GM23338 (cell line): ENCODE results near the gene CBY1. TPM values are rescaled to one million over a fixed set of nuclear protein-coding genes. Genes with fewer than 3 reads are reported as not detected.

Experiments used
- ATAC-seq: fragments of 200-7000 bp; cut with Tn5 transposase; 3 replicates; pipeline ENCODE4 v1.9.1; 2020
- DNase-seq: peaks from one replicate; pipeline ENCODE4 v3.0.0-alpha.2; 2015; ENCODE audit warnings: low spot score
- H2AFZ ChIP-seq: fragments of 200-600 bp; sonication (generic); 2 replicates; pipeline ENCODE4 v1.8.0; 2016; ENCODE audit warnings: antibody characterized with exemption, mild to moderate bottlenecking, moderate library complexity
- H3F3A ChIP-seq: fragments of 200-600 bp; sonication (generic); replicated peaks from 2 replicates; pipeline ENCODE4 v1.8.0; 2017; ENCODE audit warnings: antibody characterized with exemption, mixed run types, low read depth
- H3K27ac ChIP-seq: fragments of 200-600 bp; sonication (generic); 2 replicates; pipeline ENCODE4 v1.6.1; 2016; ENCODE audit warnings: low read depth
- H3K27me3 ChIP-seq: fragments of 200-600 bp; sonication (generic); 2 replicates; pipeline ENCODE4 v1.8.0; 2016; ENCODE audit warnings: mild to moderate bottlenecking, mixed run types, moderate library complexity; ENCODE audit not compliant: insufficient read depth
- H3K36me3 ChIP-seq: fragments of 200-600 bp; sonication (generic); 2 replicates; pipeline ENCODE4 v1.8.0; 2016; ENCODE audit warnings: mild to moderate bottlenecking; ENCODE audit not compliant: insufficient read depth
- H3K4me1 ChIP-seq: fragments of 200-600 bp; sonication (generic); 2 replicates; pipeline ENCODE4 v1.8.0; 2016; ENCODE audit warnings: mild to moderate bottlenecking, moderate library complexity; ENCODE audit not compliant: insufficient read depth
- H3K4me2 ChIP-seq: fragments of 200-600 bp; sonication (generic); 2 replicates; pipeline ENCODE4 v1.7.1; 2017; ENCODE audit warnings: mixed run types
- H3K4me3 ChIP-seq: fragments of 200-600 bp; sonication (generic); 2 replicates; pipeline ENCODE4 v1.6.1; 2016; ENCODE audit warnings: mixed run types
- H3K79me2 ChIP-seq: fragments of 200-600 bp; sonication (generic); replicated peaks from 2 replicates; pipeline ENCODE4 v1.8.0; 2017; ENCODE audit warnings: mild to moderate bottlenecking; ENCODE audit not compliant: insufficient read depth
- H3K9me2 ChIP-seq: fragments of 200-600 bp; sonication (generic); 2 replicates; pipeline ENCODE4 v1.8.0; 2017; ENCODE audit not compliant: insufficient read depth
- H4K20me1 ChIP-seq: fragments of 200-600 bp; sonication (generic); replicated peaks from 2 replicates; pipeline ENCODE4 v1.8.0; 2017; ENCODE audit warnings: mild to moderate bottlenecking; ENCODE audit not compliant: insufficient read depth
- H3K27ac Mint-ChIP-seq: 2 replicates; pipeline ENCODE4 v1.8.0; 2020; ENCODE audit warnings: inconsistent platforms, mild to moderate bottlenecking, moderate library complexity, mixed read lengths
- H3K27me3 Mint-ChIP-seq: 3 replicates; pipeline ENCODE4 v1.8.0; 2022; ENCODE audit warnings: low read depth, mild to moderate bottlenecking, moderate library complexity, mixed read lengths, inconsistent platforms; ENCODE audit not compliant: insufficient read depth, poor library complexity
- H3K36me3 Mint-ChIP-seq: 3 replicates; pipeline ENCODE4 v1.8.0; 2021; ENCODE audit warnings: low read depth, mild to moderate bottlenecking, inconsistent platforms, moderate library complexity, mixed read lengths
- H3K4me1 Mint-ChIP-seq: 3 replicates; pipeline ENCODE4 v1.8.0; 2020; ENCODE audit warnings: mild to moderate bottlenecking, inconsistent platforms, mixed read lengths
- H3K4me3 Mint-ChIP-seq: 3 replicates; pipeline ENCODE4 v1.8.0; 2021; ENCODE audit warnings: moderate library complexity, mild to moderate bottlenecking, inconsistent platforms, mixed read lengths
- H3K9me3 Mint-ChIP-seq: 3 replicates; pipeline ENCODE4 v1.8.0; 2020; ENCODE audit warnings: moderate library complexity, mild to moderate bottlenecking, inconsistent platforms, mixed read lengths
- CREB1 ChIP-seq: fragments of 250-450 bp; sonication (Bioruptor Pico); IDR thresholded peaks from 2 replicates; pipeline ENCODE4 v1.5.0; 2020; ENCODE audit warnings: low read depth, mild to moderate bottlenecking, moderate library complexity
- EZH2 ChIP-seq: fragments of 200-600 bp; sonication (generic); IDR thresholded peaks from one replicate; pipeline ENCODE4 v1.8.0; 2017; ENCODE audit warnings: antibody characterized with exemption, mild to moderate bottlenecking, low read depth; ENCODE audit not compliant: unreplicated experiment
- EZH2phosphoT487 ChIP-seq: fragments of 200-600 bp; sonication (generic); IDR thresholded peaks from one replicate; pipeline ENCODE4 v1.8.1; 2018; ENCODE audit warnings: antibody characterized with exemption; ENCODE audit not compliant: unreplicated experiment
- JUNB ChIP-seq: IDR thresholded peaks from one replicate; pipeline ENCODE4 v1.6.1; 2016; ENCODE audit warnings: antibody characterized with exemption; ENCODE audit not compliant: unreplicated experiment
- NANOG ChIP-seq: IDR thresholded peaks from 2 replicates; pipeline ENCODE4 v1.6.1; 2016; ENCODE audit warnings: antibody characterized with exemption, borderline replicate concordance
- STAT1 ChIP-seq: IDR thresholded peaks from one replicate; pipeline ENCODE4 v1.6.1; 2016; ENCODE audit warnings: antibody characterized with exemption; ENCODE audit not compliant: unreplicated experiment
- ZNF114 ChIP-seq: fragments of 250-450 bp; sonication (Bioruptor Pico); IDR thresholded peaks from 2 replicates; pipeline ENCODE4 v1.5.0; 2020; ENCODE audit warnings: mild to moderate bottlenecking, moderate library complexity
- ZNF331 ChIP-seq: fragments of 250-450 bp; sonication (Bioruptor Pico); IDR thresholded peaks from 2 replicates; pipeline ENCODE4 v1.5.0; 2020; ENCODE audit warnings: low read depth, mild to moderate bottlenecking, moderate library complexity
- polyA plus RNA-seq: library from polyadenylated mRNA; unstranded; fragments of >200 nt; fragmentation: Nextera tagmentation; extraction: Ambion mirVana; gene quantifications from 2 replicates; pipeline ENCODE4 v1.2.1, GENCODE V29; 2016
- total RNA-seq: library from RNA; depleted of rRNA; stranded (reverse); fragments of >200 nt; shearing (Covaris generic); gene quantifications from 2 replicates; pipeline ENCODE4 v1.2.3, GENCODE V29; 2014
- TF ChIP-seq, protein P1 (sequence below), 2 experiments: fragments of 200-600 bp in 1 of 2; sonication (generic) in 1 of 2; conservative IDR thresholded peaks; 2 replicates each; pipeline versions ENCODE4 v1.5.1 to v1.6.1; 2016 to 2017; ENCODE audit warnings: antibody characterized with exemption in 2 of 2, low read depth in 2 of 2, mild to moderate bottlenecking in 2 of 2, moderate library complexity in 1 of 2
- TF ChIP-seq, protein P2 (sequence below): fragments of 250-450 bp; sonication (Bioruptor Pico); IDR thresholded peaks from 2 replicates; pipeline ENCODE4 v1.5.0; 2020; ENCODE audit warnings: mild to moderate bottlenecking, moderate library complexity
- TF ChIP-seq, protein P3 (sequence below): IDR thresholded peaks from 2 replicates; pipeline ENCODE4 v1.6.1; 2016; ENCODE audit warnings: antibody characterized with exemption

Gene CBY1
- total and polyA plus RNA-seq, 2 experiments from 2014 or later: 12.8 to 36.4 TPM

DNA sequence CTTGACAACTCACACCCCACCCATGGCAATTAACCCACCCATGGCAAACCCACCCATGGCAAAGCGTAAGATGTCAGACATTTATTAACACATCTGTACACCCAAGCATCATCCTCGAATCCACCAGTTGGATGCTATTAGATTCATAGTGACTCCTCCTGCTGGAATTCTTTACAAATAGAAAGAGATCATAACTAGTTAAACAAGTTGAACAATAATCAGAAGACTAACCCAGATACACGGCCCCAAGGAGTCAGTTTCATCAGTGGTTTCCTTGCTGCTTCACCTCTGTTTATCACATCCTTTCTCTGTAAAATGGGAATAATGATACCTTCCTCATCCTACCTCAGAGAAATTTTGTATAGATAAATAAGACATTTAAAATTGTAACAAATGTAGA, 54.4 kb downstream of the CBY1 start:
- H3K4me3 Mint-ChIP-seq: no peak overlapping the region
- H3K4me1 ChIP-seq: peaks cover 57% of the 10 kb centered on the region

More for the DNA sequence above, 54.4 kb downstream of the CBY1 start:
- TF ChIP-seq, protein P1, sequence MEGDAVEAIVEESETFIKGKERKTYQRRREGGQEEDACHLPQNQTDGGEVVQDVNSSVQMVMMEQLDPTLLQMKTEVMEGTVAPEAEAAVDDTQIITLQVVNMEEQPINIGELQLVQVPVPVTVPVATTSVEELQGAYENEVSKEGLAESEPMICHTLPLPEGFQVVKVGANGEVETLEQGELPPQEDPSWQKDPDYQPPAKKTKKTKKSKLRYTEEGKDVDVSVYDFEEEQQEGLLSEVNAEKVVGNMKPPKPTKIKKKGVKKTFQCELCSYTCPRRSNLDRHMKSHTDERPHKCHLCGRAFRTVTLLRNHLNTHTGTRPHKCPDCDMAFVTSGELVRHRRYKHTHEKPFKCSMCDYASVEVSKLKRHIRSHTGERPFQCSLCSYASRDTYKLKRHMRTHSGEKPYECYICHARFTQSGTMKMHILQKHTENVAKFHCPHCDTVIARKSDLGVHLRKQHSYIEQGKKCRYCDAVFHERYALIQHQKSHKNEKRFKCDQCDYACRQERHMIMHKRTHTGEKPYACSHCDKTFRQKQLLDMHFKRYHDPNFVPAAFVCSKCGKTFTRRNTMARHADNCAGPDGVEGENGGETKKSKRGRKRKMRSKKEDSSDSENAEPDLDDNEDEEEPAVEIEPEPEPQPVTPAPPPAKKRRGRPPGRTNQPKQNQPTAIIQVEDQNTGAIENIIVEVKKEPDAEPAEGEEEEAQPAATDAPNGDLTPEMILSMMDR (conservative IDR thresholded peaks at IDR 0.05; ENCODE audit: low read depth in 2 of 2): no peak
- no peak for TF ChIP-seq STAT1
- no peak for TF ChIP-seq JUNB
- TF ChIP-seq ZNF331: no peak
- no peak for TF ChIP-seq CREB1 (CRISPR knock-in tag)
- TF ChIP-seq ZNF114 (CRISPR knock-in tag): no peak
- no peak for TF ChIP-seq NANOG
- TF ChIP-seq, protein P2, sequence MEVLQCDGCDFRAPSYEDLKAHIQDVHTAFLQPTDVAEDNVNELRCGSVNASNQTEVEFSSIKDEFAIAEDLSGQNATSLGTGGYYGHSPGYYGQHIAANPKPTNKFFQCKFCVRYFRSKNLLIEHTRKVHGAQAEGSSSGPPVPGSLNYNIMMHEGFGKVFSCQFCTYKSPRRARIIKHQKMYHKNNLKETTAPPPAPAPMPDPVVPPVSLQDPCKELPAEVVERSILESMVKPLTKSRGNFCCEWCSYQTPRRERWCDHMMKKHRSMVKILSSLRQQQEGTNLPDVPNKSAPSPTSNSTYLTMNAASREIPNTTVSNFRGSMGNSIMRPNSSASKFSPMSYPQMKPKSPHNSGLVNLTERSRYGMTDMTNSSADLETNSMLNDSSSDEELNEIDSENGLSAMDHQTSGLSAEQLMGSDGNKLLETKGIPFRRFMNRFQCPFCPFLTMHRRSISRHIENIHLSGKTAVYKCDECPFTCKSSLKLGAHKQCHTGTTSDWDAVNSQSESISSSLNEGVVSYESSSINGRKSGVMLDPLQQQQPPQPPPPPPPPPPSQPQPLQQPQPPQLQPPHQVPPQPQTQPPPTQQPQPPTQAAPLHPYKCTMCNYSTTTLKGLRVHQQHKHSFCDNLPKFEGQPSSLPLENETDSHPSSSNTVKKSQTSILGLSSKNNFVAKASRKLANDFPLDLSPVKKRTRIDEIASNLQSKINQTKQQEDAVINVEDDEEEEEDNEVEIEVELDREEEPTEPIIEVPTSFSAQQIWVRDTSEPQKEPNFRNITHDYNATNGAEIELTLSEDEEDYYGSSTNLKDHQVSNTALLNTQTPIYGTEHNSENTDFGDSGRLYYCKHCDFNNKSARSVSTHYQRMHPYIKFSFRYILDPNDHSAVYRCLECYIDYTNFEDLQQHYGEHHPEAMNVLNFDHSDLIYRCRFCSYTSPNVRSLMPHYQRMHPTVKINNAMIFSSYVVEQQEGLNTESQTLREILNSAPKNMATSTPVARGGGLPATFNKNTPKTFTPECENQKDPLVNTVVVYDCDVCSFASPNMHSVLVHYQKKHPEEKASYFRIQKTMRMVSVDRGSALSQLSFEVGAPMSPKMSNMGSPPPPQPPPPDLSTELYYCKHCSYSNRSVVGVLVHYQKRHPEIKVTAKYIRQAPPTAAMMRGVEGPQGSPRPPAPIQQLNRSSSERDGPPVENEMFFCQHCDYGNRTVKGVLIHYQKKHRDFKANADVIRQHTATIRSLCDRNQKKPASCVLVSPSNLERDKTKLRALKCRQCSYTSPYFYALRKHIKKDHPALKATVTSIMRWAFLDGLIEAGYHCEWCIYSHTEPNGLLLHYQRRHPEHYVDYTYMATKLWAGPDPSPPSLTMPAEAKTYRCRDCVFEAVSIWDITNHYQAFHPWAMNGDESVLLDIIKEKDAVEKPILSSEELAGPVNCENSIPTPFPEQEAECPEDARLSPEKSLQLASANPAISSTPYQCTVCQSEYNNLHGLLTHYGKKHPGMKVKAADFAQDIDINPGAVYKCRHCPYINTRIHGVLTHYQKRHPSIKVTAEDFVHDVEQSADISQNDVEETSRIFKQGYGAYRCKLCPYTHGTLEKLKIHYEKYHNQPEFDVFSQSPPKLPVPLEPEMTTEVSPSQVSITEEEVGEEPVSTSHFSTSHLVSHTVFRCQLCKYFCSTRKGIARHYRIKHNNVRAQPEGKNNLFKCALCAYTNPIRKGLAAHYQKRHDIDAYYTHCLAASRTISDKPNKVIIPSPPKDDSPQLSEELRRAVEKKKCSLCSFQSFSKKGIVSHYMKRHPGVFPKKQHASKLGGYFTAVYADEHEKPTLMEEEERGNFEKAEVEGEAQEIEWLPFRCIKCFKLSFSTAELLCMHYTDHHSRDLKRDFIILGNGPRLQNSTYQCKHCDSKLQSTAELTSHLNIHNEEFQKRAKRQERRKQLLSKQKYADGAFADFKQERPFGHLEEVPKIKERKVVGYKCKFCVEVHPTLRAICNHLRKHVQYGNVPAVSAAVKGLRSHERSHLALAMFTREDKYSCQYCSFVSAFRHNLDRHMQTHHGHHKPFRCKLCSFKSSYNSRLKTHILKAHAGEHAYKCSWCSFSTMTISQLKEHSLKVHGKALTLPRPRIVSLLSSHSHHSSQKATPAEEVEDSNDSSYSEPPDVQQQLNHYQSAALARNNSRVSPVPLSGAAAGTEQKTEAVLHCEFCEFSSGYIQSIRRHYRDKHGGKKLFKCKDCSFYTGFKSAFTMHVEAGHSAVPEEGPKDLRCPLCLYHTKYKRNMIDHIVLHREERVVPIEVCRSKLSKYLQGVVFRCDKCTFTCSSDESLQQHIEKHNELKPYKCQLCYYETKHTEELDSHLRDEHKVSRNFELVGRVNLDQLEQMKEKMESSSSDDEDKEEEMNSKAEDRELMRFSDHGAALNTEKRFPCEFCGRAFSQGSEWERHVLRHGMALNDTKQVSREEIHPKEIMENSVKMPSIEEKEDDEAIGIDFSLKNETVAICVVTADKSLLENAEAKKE: no peak
- TF ChIP-seq, protein P3, sequence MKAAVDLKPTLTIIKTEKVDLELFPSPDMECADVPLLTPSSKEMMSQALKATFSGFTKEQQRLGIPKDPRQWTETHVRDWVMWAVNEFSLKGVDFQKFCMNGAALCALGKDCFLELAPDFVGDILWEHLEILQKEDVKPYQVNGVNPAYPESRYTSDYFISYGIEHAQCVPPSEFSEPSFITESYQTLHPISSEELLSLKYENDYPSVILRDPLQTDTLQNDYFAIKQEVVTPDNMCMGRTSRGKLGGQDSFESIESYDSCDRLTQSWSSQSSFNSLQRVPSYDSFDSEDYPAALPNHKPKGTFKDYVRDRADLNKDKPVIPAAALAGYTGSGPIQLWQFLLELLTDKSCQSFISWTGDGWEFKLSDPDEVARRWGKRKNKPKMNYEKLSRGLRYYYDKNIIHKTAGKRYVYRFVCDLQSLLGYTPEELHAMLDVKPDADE: no peak
- no peak for TF ChIP-seq EZH2
- TF ChIP-seq EZH2phosphoT487: no peak
- peaks cover 68% of the 10 kb centered on the region for H3K4me1 Mint-ChIP-seq
- 0 out of 2 replicates have a peak, but pooled peaks cover 4% of the 10 kb centered on the region for H3F3A ChIP-seq
- H3K36me3 Mint-ChIP-seq: peaks cover 14% of the 10 kb centered on the region
- peaks cover 10% of the 10 kb centered on the region; the same call in 1 of the 2 replicates for H3K36me3 ChIP-seq
- no peak overlapping the region for H3K4me3 ChIP-seq
- ATAC-seq (no peak), DNase-seq (no peak)
- H3K27me3 ChIP-seq: no peaks in the 10 kb centered on the region
- H3K27ac Mint-ChIP-seq: no peak overlapping the region
- H4K20me1 ChIP-seq: peaks cover 71% of the 10 kb centered on the region
- H3K9me2 ChIP-seq: no peaks in the 10 kb centered on the region
- H3K79me2 ChIP-seq: peaks cover 96% of the 10 kb centered on the region
- H3K9me3 Mint-ChIP-seq: no peaks in the 10 kb centered on the region
- peaks cover 2% of the 10 kb centered on the region for H3K27me3 Mint-ChIP-seq
- no peak overlapping the region for H2AFZ ChIP-seq
- no peak overlapping the region for H3K4me2 ChIP-seq
- no peak overlapping the region for H3K27ac ChIP-seq
